NCI-H1048 (cell line): ENCODE results near the gene GREB1.
A peak's percentile ranks its signal among the peaks of the same experiment; 100 is the strongest.

Experiments used
- DNase-seq: peaks from one replicate; lab custom pipeline; 2025; lab: John Stamatoyannopoulos, UW

Gene GREB1

DNA sequence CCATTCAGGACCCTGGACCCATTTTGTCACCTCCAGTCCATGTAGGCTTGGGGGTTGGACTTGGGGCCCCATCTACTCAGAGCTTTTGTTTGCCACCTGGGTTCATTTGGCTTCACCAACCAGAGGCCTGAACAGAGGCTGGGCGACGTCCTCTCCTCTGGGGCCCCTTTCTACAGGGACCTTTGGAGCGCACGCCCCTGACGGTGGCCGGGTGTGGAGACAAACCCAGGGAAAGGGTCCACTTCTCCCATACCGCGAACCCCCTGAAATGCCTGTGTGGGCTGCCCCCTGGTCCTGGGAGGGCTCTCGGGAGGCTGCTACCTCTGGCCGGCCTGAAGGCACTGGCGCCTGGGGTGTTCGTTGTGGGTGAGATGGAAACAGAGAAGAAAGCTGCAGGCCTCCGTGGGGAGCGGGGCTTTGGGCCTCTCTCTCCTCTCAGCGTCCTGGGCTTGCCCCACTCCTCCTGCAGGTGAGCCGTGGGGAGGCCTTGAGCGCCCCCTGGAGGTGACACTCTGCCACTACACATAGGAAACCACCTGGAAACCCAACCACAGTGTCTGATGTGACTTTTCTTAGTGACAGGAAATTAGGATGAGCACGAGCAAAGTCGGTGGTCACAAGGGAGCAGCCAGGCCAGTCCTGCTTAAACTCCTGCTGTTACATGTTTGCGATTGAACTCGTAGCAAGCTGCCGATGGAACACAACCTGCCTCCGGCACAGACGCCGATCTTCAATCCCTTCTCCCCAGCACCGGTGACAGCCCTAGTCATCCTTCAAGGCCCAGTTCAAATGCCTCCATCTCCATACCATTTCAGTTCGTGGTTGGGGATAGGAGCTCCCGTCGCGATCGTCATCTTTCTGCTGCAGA is 148.1 kb downstream of the GREB1 start:
- peak; percentile 50 for DNase-seq

GRCh38 chr2:11682590-11682915 is 148.7 kb downstream of the GREB1 start:
- no peak for DNase-seq

GRCh38 chr2:11683476-11683875 is 149.6 kb downstream of the GREB1 start:
- DNase-seq: no peak

DNA sequence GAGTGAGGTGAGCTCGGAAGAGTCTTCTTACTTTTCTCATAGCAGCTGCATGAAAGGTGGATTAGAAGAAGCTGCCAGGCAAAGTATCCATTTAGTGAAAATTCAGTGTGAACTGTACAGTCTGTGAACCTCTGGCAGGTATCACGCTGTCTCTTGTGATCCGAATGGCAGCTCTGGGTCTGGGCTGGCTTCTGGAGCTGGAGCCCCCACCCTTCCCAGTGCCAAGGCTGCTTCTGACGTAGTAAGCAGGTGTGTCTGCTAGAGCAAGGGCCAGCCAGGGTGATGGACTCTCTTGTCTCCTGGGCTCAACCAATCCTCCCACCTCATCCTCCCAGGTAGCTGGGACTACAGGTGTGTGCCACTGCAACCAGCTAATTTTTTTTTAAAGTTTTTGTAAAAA is 150.1 kb downstream of the GREB1 start:
- no peak for DNase-seq

- DNase-seq: no peak
These were observed 151.1 kb downstream of the GREB1 start for GRCh38 chr2:11684894-11685460.

DNA sequence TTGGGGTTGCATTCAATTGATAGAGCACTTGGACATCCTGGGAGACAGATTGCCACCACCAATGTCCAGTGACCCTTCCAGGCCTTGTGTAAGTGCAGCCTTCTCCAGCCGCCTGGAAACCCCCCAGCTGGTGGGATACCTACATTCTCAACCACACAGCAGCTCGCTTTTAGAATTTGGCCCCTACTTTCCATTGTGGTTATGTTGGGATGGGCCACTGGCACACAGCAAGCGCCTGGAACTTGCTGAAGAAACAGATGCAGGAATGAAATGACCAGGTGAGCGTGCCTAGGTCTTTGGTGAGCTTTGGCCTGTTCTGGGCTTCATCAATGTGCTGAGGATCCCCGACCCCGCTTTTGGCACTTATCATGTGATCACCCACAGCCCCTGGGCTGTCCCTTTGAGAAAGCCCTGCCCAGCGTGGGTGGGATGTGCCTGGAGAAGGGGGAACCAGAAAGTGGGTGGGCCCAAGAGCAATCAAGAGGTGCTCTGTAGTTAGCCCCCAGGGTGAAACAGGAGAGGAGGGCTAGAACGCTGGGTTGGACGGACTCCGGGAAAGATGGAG is 152.1 kb downstream of the GREB1 start:
- no peak for DNase-seq

- DNase-seq: no peak
These were observed 153.9 kb downstream of the GREB1 start for GRCh38 chr2:11687736-11688135.

DNA sequence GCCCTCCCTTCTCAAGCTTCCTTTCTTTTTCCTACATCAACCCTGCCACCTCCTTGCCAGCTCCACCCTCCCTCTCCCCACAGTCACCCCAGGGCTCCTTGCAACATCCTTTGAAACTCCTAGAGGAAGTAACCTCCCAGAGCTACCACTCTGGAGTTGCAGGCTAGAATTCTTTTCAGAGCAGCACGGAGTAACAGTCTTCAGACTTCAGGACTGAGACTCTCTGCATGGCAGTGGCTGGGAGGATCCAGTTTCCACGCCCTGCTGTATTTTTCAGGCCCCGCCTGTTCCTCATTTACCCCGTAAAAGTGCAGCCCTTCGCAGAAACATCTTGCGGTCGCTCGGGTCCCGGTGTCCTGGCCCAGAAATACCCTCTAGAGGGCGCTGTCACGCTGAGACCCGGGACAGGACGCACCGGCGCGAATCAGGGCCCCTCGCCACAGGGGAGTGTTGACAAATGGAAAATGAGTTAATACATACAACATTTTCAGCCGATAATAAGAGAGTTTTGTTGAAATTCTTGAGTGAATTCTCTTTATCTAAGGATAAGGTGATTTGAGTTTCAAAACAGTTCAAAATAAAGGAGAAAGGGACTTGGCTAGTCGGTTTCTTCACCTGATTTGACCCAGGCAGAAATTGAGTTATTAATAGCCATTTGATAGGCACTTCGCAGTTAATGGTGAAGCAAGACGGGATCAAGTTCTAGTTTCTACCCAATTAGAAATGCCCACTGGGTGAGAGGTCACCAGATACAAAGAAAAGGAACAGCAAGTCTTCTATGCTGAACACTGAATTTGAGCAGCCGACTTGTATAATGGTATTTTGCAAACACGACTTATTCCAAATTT is 154.6 kb downstream of the GREB1 start:
- peak; percentile 78 for DNase-seq

DNA sequence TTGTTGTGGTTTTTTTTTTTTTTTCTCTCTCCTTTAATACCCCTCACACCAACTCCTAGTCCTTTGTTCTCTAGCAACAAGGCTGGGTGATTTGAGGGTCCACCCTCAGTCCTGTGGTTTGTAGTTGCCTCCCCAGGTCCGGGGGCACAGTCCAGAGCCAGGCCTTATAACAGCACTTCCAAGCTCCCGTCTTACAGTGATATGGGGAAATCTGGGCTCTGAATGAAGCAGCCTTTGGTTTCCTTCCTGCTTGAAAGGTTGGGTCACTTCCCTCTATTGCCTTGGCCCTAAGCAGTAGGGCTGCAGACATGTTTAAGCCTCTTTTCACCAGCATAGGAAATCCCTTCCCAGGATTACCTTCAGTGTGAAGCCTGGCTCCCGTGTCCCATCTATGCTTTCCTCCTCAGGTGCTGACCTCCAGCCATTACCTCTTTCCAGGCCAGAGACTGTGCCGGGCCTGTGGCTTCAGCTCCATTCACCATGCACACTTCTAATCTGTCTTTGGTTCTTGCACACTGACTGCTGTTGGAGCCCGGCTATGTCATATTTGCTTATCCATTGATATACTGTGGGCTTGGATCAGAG is 157.3 kb downstream of the GREB1 start:
- no peak for DNase-seq
